Stimulated activated CD8-positive, alpha-beta memory T cell treated with anti-CD3 and anti-CD28 coated beads, Interleukin-12 subunit alpha, Interleukin-12 subunit beta, amount 100 ng/mL, for 1 hour (primary cell): ENCODE data around the gene CCDC198.

Experiments
- DNase-seq: peaks from one replicate; pipeline ENCODE4 v3.0.0-alpha.2; 2020; ENCODE audit warnings: low read depth

Gene CCDC198, protein sequence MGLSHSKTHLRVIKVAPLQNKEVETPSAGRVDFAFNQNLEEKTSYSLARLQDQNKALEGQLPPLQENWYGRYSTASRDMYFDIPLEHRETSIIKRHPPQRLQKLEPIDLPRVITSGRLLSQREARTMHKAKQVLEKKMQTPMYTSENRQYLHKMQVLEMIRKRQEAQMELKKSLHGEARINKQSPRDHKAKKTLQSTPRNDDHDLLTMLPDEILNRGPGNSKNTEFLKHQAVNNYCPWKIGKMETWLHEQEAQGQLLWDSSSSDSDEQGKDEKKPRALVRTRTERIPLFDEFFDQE

DNA sequence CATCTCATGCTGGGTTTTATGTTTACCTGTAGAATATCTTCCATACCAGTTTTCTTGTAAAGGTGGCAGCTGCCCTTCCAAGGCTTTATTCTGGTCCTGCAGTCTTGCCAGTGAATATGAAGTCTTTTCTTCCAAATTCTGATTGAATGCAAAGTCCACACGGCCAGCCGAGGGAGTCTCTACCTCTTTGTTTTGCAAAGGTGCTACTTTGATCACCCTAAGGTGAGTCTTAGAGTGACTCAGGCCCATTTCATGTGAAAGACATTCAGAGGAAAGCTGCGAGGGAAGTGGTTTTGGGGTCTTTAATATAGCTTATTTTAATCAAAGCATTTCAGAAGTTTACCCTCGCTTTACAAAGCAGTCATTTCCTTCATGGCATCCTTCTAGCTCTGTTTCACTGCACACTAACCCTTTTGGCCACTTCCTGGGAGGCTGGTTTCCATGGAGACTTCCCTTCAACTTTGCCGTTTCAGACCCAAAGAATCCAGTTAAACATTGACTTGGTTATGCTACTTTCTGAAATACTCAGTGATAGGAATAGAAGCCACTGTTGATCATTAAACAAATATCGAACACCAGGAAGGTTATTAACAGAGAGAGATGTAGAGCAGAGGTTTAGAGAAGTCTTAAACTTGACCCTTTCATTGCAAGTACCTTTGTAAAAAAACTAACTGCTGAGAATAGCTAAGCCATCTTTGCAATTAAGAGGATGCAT lies at the start of gene CCDC198:
CCDC198 (minus strand) TSS at position 391 of the 715 bp plus-strand sequence; CDS start at position 249, 142 bp downstream.
- no peak for DNase-seq

DNA sequence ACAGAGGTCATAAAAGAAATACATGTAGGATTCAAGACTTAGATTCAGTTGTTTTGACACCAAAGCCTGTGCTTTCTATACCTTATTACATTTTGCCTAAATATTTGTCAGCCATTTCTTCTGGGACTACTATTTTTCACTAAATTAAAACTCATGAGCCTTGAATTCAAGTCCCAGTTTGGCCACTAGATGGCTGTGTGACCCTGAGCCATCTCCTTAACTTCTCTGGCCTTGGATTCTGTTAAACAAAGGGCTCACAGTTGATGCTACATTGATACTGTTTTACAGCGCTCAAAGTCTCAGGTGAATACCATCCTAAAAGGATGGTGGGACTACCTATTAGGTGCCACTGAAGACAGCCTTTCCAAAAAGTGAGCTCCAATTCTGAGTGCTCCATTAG lies 39.6 kb upstream of the CCDC198 start:
- DNase-seq: no peak

DNA sequence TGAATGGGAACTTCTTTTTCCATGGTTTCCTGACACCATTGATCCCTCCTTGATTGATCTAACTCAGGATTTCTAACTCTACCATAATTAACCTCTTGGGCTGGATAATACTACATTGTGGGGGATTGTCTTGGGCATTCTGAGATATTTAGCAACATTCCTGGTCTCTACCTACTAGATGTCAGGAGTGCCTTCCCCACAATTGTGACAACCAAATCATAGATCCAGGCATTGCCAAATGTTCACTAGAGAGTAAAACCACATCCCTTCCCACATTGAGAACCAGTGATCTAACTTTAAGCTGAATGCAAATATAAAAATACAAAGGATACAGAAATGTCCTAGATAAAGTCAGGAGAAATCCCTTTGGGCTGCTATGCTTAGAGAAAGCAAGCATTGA lies 36.9 kb upstream of the CCDC198 start:
- no peak for DNase-seq

DNA sequence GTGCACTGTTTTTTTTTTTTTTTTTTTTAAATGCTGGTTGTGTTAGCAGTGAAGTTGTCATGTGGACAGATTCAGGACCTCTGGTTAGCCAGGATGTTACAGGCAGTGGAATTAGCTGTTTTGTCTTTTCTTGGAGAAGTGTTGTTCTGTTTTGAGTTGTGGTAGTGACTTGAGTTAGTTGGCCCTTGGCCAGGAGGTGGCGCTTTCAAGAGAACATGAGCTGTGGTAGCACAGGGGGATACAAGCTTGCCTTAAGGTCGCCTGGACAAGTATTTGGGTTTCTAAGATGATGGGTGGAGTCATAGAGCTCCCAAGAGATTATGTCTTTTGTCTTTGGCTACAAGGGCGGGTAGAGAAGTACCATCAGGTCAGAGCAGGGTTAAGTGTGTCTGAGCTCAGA lies 33.3 kb upstream of the CCDC198 start:
- no peak for DNase-seq

DNA sequence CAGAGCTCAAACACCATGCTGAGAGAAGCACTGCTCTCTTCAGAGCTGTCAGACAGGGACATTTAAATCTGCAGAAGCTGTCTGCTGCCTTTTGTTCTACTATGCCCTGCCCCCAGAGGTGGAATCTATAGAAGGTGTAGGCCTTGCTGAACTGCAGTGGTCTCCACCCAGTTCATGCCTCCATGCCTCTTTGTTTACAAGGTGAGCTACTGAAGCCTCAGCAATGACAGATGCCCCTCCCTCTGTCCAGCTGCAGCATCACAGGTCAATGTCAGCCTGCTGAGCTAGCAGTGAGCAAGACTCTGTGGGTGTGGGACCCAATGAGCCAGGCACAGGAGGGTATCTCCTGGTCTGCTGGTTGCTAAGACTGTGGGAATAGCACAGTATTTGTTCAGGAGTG lies 25.4 kb upstream of the CCDC198 start:
- DNase-seq: no peak

DNA sequence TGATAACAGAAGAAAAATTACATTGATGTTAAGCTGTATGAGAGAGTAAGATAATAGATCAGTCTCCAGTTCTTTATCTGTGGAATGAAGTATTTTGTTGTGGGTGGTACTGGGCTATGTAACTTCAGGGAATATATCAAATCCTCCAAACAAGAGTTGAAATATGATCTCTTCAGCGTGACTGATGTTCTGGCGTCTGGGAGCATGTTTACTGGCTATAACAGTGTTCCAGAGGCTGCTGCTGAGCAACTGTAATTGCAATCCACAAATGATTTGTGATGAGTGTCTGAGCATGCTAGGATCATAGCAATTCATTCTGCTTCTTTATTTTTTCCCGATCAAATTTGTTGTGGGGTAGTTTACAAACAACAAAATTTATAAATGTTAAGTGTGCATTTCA lies 18.6 kb upstream of the CCDC198 start:
- no peak for DNase-seq

DNA sequence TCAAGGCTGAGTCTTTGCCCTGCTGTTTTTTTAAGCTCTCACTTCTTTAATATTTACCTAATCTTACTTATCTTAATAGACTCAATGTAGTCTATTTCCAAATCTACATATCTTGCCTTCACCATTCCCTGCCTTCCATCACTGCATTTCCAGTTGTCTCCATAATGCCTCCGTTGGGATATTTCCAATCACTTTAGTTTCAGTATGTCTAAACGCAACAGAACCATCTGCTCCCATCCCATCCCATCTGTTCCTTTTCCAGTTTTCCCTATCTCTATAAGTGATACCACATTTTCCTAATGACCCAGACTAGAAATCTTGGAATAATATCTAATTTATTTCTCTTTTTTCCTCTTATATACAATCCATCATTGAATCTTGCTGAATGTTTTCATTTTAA lies 15.1 kb upstream of the CCDC198 start:
- no peak for DNase-seq

DNA sequence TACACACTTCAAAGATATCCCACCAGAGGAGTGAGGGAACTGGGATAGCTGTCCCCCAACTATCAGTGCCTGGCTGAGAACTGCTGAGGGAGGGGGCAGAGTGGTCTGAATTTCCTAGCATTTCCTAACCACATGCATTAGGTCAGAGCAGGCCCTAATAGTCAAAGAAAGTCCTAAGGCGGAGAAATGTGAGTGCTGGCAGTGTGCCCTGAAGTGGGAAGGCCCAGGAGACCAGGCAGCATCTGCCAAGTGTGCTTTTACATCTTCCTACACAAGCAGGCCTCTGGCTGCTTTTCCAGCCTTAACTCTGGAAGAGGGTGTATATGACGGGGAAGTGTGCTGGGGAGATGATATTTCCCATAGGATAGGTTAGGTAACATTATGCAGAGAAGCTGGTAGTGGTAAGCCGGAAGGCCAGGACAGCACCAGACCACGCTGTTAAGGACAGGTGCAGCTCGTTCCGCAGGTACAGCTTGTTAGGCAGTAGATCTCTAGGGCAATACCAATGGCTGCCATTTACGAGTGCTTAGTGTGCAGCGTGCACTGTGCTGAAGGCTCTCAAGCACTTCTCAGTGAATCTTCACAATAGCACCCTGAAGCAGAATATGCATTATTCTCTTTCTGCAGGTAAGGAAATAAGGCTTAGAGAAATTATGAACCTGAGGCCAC lies 9.1 kb upstream of the CCDC198 start:
- no peak for DNase-seq

DNA sequence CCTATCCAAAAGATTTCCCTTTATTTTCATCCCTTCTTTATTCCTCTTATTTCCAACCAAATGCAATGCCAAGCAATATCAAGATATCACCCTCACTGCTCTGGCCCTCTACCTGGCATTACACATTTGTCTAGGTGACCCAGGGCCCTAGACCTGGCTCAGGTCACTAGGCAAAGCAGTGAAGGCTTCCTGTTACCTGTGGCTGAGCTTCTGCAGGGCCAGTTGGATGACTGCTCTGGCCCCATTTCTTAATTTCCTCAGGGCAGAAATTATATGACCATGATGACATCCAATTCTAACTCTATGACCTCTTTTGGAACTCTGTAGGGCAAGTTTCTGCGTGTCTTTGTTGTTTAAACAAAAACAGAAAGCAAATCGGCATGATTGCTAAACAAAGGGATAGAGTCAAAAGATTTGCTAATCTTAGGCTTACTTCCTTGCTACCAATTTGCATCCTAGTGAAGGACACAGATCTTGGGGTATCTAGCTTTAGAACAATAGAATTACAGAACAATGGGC lies 7.4 kb upstream of the CCDC198 start:
- DNase-seq: no peak

DNA sequence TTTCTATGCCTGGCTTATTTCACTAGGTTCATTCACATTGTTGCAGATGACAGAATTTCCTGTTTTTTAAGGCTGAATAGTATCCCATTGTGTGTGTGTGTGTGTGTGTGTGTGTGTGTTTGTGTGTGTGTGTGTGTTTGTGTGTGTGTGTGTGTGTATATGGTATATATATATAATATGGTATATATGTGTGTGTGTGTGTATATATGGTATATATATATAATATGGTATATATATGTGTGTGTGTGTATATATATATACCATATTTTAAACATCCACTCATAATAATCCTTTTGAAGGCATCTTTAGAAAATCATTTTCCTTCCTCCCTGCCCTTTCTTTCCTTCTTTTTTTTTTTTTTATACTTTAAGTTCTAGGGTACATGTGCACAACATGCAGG lies 5.0 kb upstream of the CCDC198 start:
- DNase-seq: no peak

DNA sequence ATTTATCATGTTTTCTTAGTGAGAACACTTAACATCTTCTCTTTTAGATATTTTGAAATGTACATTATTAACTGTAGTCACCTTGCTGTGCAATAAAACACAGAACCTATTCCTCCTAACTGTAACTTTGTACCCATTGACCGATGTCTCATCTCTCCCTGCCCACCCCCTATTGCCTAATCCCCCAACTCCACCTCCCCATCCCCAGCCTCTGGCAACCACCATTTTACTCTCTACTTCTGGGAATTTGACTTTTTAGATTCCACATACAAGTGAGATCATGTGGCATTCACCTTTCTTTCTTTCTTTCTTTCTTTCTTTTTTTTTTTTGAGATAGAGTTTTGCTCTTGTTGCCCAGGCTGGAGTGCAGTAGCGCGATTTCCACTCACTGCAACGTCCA lies 4.4 kb upstream of the CCDC198 start:
- DNase-seq: no peak

DNA sequence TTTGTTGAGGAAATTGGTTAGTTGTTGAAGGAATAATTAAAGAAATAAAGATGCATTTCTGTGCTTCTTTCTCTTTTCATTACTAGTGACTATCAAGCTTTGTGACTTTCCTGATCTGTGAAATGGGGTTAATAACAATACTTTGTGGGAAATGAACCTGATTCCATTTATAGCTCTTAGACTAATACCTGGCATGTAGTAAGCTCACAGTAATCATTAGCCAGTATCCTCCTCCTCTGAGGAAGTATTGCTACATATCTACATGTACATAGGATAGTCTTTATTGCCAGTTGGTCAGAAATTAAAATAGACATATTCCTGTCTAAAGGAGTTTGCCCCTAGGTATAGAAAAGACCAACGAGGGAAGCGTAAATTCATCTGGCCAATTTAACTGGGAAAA lies 1.8 kb upstream of the CCDC198 start:
- no peak for DNase-seq

DNA sequence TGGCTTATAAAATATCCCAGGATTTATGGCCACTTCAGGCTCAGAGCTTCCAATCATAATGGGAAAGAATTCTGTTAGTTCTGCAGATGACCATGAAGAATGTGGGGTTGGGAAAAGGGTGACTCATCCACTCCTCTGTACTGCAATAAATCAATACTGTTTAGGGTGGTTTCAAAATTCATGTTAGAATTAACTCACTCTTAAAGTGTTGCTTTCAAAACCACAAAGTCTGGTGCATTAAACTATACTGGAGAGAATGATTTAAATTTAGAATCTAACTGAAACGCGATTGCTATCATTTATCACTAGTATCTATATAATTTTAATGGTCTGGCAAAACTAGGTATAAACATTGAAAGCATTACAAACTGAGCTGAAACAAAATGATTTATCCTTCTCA lies 798 bp downstream of the CCDC198 start:
- DNase-seq: no peak

DNA sequence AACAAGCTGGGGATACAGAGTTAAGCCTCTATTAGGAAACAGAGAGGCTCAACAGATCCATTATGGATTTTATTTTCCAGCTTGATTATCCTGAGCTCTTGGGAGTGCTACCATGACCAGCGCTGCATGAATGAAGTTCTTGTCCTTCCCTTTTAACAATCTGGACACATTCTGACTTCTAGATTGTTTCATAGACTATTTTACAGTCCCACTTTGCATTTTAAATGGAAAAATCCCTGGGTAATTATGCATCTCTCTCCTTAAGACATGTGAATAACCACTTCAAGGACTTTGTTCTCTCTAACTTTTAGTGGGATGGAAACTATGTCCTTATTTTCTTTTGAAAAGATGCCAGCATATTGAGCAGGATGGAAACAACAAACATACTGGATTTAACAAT lies 2.0 kb downstream of the CCDC198 start:
- no peak for DNase-seq

DNA sequence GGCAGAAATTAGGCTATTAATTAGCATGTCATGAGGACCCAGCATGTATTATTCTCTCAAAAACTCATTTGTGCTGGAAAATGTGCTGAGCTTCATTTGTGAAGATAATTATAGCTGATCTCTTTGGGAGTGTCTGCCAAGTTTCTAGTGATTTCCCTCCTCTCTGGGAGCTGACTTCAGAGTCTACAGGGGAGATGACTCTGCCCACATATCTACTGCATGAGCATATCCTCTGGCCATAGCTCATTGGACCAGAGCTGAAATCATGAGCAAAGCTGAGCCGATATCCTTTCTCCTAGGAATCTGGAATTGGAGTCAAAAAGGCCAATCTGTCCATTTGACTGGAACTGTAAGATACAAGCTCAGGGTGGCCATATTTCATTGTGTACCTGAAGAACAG lies 5.9 kb downstream of the CCDC198 start:
- DNase-seq: no peak

DNA sequence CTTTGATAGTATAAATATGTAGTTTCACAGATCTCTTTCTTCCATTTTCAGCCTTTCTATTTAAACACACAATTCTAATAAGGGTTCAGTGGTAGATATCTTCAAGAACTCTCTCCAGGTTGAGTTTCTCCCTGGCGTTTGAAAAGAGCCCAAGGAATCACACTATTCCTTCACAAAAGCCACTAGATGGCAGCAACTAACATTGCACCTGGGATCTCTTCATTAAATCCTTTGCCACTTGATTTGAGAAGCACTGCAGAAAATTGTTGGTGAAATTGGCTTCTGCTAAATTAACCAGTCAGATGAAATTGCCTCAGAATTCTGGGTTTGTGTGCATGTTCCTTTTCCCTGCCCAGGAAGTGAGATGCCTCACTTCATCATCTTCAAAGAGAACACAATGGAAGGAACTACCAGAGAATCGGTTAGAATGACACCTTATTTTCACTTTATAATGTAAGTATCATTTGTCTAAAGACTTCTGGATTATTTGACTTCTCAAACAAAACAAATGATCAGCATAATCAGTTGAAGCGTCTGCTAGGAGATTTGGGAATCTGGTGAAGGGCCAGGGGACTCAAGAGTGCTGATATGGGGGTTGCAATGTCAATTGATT lies 6.8 kb downstream of the CCDC198 start:
- DNase-seq: no peak

DNA sequence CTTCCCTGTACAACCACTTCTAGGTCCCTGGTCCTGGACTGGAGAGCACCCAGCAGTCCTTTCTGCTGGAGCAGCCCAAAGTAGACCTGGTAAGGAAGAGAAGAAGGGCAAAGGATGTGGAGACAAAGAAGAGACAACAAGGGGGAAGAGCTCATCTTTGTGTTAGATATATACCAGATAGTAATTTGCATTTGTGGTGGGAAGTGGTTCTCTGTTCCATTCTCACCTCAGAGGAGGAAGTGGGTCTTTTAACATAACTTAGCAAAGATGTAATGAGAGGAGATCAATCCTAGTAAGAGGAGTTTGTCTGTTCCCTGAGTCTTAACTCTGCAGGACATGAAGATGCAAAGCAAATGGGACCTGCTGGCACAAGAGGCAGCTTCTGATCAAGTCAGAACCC lies 8.0 kb downstream of the CCDC198 start:
- DNase-seq: no peak

DNA sequence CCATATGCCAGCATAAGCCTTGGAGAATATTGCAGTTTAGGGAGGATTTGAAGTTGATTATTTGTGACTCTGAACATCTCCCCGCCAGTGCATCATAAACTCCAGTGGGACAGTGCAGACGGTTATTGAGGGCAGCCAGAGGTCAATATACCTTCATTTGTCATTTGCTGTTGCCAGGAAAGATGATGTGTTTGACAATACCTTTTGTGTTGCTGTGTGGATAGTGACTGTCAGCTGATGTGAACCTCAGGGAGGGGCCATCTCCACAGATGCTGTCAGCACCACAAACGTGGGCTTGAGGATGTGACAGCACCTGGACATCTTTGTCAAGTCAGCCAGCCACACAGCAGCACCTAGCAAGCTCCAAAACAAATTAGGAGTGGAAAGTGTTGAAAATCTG lies 11.5 kb downstream of the CCDC198 start:
- DNase-seq: no peak

DNA sequence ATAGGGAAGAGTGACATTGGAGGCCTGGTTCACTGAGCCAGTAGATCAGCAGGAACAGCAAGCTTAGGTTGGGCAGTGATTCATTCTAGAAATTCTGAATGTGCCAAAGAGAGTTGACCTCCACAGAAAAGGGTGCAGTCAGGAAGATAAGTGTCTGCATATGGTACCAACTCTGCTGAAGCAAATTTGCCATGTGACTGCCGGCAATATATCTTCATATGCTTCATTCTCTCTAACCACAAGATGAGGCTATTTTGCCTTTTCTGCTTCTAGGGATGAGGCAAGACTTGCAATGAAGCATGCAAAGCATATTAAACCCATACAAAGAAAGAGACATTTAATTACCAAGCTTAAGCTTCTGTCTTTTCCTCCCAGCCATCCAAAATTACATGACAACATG lies 13.6 kb downstream of the CCDC198 start:
- no peak for DNase-seq

DNA sequence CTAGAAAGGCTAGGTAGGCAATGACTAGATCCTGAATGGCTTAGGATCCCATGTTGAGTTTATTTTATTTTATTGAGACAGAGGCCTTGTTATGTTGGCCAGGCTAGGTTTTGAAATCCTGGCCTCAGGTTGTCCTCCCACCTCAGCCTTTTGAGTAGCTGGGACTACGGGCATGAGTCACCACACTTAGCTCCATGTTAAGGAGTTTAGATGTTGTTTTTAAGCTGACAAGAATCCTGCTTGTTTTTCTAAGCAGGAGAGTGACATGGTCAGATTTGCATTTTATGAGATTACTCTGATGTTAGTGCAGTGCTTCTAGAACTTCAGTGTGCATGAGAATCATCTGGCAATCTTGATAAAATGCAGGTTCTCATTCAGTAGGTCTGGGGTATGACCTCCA lies 14.5 kb downstream of the CCDC198 start:
- no peak for DNase-seq

DNA sequence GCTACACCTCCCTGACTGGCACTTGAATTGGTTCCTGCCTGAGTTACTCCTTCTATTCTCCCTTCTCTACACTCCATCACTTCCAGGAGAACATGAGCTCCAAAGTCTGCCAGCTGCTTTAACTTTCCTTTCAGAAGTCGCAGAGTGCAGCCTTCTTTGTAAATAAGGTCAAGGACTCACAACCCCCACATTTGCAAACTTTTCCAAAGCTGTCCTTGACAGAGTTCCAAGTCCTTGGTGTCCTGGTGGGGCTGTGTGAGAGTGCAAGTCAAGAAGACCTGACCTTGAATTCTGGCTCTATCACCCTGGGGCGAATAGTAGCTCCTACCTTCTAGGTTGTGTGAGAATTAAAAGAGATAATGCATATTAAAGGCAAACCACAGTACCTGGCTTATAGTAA lies 15.6 kb downstream of the CCDC198 start:
- DNase-seq: no peak

DNA sequence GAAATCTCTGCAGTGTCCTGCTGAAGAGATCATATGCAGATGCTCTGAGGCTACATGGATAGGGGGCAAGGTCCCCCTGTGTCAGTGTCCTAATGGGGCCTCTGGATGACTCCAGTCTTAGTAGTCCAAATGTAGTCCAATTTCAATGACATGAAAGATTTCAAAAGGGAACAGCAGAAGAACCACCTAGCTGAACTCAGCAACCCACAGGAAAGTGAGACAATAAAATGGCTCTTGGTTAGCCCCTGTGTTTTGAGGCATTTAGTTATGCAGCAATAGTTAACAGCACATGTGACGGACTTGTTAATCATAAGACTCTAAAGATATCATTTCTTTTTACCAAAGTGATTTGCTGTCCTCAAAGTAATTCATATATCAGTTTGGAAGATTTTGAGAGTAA lies 22.7 kb downstream of the CCDC198 start:
- DNase-seq: no peak
